ENCODE data around the gene SH3BGR.

- TF ChIP-seq CTCF (conservative IDR thresholded peaks at IDR 0.05; ENCODE audit: low read depth, low read length) (no peak), EZH2 (IDR thresholded peaks at IDR 0.05; ENCODE audit: borderline replicate concordance, low read depth, low read length, poor library complexity, severe bottlenecking) (no peak)
These were observed 47.4 kb downstream of the SH3BGR start for GRCh38 chr21:39499156-39499555.
